ENCODE measurements around the gene GGT7. TPM values are rescaled to one million over a fixed set of nuclear protein-coding genes. Genes with fewer than 3 reads are reported as not detected.

The GGT7 gene
- 17.1 and 24.0 TPM in 2 replicates for total RNA-seq

DNA sequence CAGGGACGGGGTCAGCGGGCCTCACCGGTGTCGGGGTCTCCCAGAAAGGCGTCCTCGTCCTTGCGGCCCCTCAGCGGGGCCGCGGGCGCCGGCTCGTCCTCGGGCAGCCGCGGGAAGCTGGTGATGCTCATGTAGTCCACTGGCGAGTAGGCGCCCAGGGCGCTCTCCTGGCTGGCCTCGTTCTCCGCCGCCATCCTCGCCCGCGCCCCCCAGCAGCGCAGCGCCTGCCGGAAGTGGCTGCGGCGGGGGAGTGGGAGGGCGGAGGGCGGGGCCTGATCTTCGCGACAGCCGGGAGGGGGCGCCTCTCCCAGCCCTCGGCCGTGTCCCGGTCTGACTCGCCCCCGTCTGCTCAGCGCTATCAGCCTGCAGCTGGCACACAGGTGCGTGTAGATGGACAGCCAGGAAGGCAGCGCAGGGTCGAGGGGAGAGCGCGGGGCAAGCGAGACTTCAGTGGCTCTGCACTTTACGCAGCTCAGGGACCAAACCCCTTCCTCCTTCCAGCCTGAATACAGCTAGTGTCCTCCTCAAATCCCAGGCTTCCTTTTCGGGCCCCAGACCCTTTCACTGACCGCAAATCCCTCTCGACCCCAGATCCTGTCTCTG is at the start of gene GGT7:
Gene GGT7 (minus strand): TSS at position 235 of the 603 bp plus-strand sequence. CDS start 41 bp downstream, at position 194.

DNA sequence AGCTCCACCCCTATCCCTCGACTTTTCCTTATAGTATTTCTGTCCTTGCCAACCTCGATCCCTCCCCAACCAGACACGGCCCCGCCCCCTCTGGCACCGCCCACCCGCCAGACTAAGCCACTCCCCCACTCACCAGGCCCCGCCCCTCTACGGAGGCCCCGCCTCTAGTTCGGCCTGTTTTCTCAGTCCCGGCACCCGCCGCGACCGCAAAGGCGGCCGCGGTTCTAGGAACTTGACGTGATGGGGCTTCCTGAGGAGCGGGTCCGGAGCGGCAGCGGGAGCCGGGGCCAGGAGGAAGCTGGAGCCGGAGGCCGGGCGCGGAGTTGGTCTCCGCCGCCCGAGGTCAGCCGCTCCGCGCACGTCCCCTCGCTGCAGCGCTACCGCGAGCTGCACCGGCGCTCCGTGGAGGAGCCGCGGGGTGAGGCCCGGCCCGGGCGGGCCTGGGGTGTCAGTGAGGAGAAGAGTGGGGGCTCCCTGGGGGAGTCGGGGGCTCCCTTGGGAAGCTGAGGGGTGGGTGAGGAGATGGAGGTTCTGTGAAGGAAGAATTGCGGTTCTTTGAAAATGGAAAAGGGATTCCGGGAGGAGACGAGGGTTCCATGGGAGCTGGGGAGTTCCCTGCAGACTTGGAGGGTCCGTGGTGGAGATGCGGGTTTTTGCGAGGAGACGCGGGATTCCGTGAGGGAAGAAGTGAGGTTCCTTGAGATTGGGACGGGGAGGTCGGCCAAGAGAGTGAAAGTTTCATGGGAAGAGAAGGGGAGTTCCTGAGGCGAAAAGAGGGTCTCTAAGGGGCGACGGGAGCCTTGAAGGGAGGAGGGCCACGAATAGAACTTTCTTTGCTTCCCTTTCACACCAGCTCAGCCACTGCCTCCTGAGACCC is 4.0 kb upstream of the GGT7 start, which contains the start of gene ACSS2:
Gene ACSS2 (plus strand): TSS at position 207 of the 877 bp plus-strand sequence. CDS start 34 bp downstream, at position 241.

GRCh38 chr20:34825530-34826362 is 46.9 kb downstream of the GGT7 start, which contains the start of gene NCOA6:
NCOA6 (minus strand) TSS chr20:34825651; CDS start chr20:34782355, 43,296 bp downstream.

Other genes with a start within 250 kb of the GGT7 start
- gene PIGU, start 195.8 kb downstream of the GGT7 start, total RNA-seq, result 13.0 and 15.5 TPM in 2 replicates
- gene TP53INP2, start 168.5 kb downstream of the GGT7 start, total RNA-seq, result 6.9 and 18.0 TPM in 2 replicates
- gene NCOA6, start 47.2 kb downstream of the GGT7 start, total RNA-seq, result 7.0 and 17.9 TPM in 2 replicates
- 30.8 and 97.2 TPM in 2 replicates for gene ACSS2, start 3.8 kb upstream of the GGT7 start, total RNA-seq
- 29.9 and 69.7 TPM in 2 replicates for gene GSS, start 83.0 kb upstream of the GGT7 start, total RNA-seq
- not detected in 2 replicates for gene MYH7B, start 83.0 kb upstream of the GGT7 start, total RNA-seq
- gene TRPC4AP, start 220.0 kb upstream of the GGT7 start, total RNA-seq, result 57.4 and 78.5 TPM in 2 replicates

Measured in epithelial cell of alveolus of lung (primary cell).